ENCODE results near the gene SCARB1.

The SCARB1 gene

DNA sequence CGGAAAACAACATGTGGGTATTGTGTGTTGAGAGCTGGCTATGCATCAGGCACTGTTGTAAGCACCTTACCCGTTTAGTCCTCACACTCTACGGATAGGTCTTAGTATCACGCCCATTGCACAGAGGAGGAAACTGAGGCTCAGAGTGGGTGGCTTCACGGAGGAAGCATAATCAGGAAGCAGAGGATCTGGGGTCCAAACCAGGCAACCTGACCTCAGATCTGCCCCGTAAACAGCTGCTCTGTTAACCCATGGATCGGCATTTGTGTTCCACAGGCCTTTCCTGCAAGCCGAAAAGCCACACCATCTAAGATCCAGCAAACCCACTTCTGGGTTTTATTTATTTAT is 107.9 kb downstream of the SCARB1 start:
- in situ Hi-C loops (cut with MboI; ENCODE audit: low sequenced_read_pairs, unreplicated experiment): loop anchor here (25.0 kb wide), 1 partner anchor 368 kb away; no protein-coding TSS in a partner anchor
- TF ChIP-seq CTCF (IDR thresholded peaks at IDR 0.05; ENCODE audit: borderline replicate concordance, control extremely low read depth, extremely low read depth, insufficient read depth, missing control alignments): no peak
- DNase-seq (ENCODE audit: low spot score): no peak

DNA sequence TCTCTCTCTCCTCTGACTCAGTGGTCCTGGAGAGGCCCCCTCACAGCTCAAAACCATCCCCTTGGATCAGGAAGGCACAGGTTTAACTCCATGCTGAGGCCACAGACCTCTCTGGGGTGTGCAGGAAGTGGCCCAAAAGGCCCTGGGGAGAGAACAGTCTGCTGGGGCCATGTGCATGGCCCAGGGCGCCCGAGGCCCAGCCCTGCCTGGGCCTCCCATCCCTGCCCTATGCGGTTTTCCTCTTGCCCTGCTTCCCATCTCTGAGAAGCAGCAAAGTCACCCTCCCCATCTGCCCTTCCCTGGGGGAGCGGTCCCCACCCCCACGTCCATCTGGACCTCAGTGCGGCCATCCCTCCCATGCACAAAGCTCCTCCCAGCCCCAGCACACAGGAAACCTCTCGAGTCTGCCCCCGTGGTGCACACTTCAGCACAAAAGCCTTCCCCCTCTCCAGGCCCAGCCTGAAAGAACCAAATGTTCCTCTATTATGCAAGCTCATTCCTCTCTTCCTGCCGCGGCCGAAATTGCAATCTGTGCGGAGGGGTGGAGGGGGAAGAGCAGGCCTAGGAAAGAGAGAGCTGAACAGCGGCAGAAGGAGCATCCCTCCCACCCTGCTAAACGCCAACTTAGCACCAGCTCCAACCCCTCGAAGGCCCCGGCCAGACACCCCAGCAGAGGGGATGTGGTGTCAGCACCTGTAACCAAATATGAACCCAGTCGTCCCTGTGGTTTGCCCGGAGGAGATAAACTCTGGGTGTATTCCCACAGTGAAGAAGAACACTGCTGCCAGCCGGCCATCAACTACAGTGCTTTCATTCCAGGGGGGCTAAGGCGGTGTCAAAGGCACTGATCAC is 108.5 kb downstream of the SCARB1 start:
- no peak for TF ChIP-seq CTCF (IDR thresholded peaks at IDR 0.05; ENCODE audit: borderline replicate concordance, control extremely low read depth, extremely low read depth, insufficient read depth, missing control alignments)
- in situ Hi-C loops (cut with MboI; ENCODE audit: low sequenced_read_pairs, unreplicated experiment): loop anchor here (25.0 kb wide), 1 partner anchor 368 kb away; no protein-coding TSS in a partner anchor
- DNase-seq (ENCODE audit: low spot score): peak; percentile 65

DNA sequence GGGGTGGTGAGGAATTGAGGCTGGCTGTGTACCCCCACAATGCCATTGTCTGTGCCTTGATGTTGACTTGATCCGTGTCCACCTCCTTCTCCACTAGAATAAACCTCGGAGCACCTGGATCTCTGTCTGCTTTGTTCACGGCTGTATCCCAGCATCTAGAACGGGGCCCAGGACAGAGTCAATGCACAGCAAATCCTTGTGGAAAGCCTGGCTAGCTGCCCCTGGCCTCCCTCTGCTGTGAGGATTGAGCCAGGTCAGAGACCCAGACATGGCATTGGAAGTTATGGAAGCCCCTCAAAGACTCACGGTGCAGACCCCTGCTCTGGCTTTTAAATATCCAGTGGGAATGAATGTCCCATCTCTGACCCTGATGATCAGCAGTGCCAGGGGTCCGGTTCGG is 109.2 kb downstream of the SCARB1 start:
- no peak for DNase-seq (ENCODE audit: low spot score)
- in situ Hi-C loops (cut with MboI; ENCODE audit: low sequenced_read_pairs, unreplicated experiment): loop anchor here (25.0 kb wide), 1 partner anchor 367 kb away; no protein-coding TSS in a partner anchor
- no peak for TF ChIP-seq CTCF (IDR thresholded peaks at IDR 0.05; ENCODE audit: borderline replicate concordance, control extremely low read depth, extremely low read depth, insufficient read depth, missing control alignments)

DNA sequence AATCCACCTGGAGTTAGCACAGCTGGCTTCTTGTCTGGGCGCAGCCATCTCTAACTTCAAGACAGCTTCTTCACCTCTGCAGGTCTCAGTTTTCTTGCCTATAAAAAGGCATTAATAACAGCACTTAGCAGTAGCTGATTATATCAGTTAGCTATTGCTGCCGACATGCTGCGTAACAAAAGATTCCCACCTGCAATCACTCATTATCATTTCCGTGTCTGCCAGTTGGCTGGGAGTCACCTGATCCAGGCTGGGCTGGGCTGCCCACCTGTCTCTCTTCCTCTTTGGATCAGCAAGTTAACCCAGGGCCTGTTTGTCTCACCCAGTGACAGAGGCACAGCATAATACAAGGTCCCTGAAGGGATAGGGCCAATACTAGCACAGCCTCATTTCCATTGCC is 109.7 kb downstream of the SCARB1 start:
- in situ Hi-C loops (cut with MboI; ENCODE audit: low sequenced_read_pairs, unreplicated experiment): loop anchor here (25.0 kb wide), 1 partner anchor 367 kb away; no protein-coding TSS in a partner anchor
- DNase-seq (ENCODE audit: low spot score): no peak
- TF ChIP-seq CTCF (IDR thresholded peaks at IDR 0.05; ENCODE audit: borderline replicate concordance, control extremely low read depth, extremely low read depth, insufficient read depth, missing control alignments): no peak

- TF ChIP-seq CTCF (IDR thresholded peaks at IDR 0.05; ENCODE audit: borderline replicate concordance, control extremely low read depth, extremely low read depth, insufficient read depth, missing control alignments): no peak
- DNase-seq (ENCODE audit: low spot score): no peak
- in situ Hi-C loops (cut with MboI; ENCODE audit: low sequenced_read_pairs, unreplicated experiment): loop anchor here (25.0 kb wide), 1 partner anchor 366 kb away; no protein-coding TSS in a partner anchor
Measured at GRCh38 chr12:124753228-124753591, 110.5 kb downstream of the SCARB1 start.

DNA sequence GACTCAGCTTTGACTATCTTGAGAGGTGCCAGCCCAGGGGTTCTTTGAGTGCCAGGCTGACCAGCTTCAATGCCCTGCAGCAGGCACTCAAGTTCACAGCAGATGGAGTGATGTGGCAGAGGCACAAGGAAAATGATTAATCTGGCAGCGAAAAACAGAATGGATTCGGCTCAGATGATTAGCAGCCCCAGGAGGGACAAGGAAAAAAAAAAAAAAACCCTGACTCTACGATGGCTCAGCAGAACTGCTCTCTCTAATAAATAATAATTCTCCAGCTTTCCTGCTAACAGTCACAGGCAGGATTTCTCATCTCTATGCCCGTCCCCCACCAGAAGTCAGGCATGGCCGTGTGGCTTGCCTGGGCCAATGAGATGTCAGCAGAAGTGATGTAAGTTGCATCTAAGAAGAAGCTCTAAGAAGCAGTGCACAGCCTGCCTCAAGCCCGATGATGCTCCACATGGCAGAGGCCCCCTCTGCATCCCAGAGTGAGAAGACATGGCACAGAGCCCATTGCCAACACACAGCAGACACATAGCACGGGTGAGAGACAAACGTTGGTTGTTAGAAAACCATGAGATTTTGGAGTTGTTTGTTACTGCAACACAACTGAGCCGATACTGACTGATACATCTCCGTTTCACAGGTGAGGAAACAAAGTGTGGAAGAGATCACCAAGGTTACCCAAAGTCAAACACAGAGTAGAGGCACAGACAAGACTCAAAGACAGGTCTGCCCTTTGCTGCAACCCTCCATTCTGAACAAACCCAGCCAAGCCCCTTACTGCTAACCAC is 111.0 kb downstream of the SCARB1 start:
- no peak for TF ChIP-seq CTCF (IDR thresholded peaks at IDR 0.05; ENCODE audit: borderline replicate concordance, control extremely low read depth, extremely low read depth, insufficient read depth, missing control alignments)
- no peak for DNase-seq (ENCODE audit: low spot score)
- in situ Hi-C loops (cut with MboI; ENCODE audit: low sequenced_read_pairs, unreplicated experiment): loop anchor here (25.0 kb wide), 1 partner anchor 365 kb away; no protein-coding TSS in a partner anchor
